Activated naive CD8-positive, alpha-beta T cell treated with anti-CD3 and anti-CD28 coated beads, Interleukin-2, amount 10 ng/mL, durations not matched to agents 7 days and 5 days (primary cell): ENCODE data around the gene ZNF609. TPM values are rescaled to one million over a fixed set of nuclear protein-coding genes. Genes with fewer than 3 reads are reported as not detected.

Source experiments
- ATAC-seq: fragments of 150-1000 bp; cut with Tn5 transposase; one replicate; pipeline ENCODE4 v1.10.0; 2021; ENCODE audit warnings: low read depth, moderate library complexity
- POLR2A ChIA-PET: fragments of 350-600 bp; sonication (Branson Sonifier 250); formaldehyde crosslinking; loops from one replicate; lab custom pipeline; 2021; ENCODE audit warnings: antibody characterized with exemption; lab: Charles Lee
- DNase-seq: peaks from one replicate; pipeline ENCODE4 v3.0.0; 2021
- H3K27ac Mint-ChIP-seq: one replicate; pipeline ENCODE4 v1.8.0; 2022; ENCODE audit warnings: mild to moderate bottlenecking, mixed read lengths
- H3K27me3 Mint-ChIP-seq: one replicate; pipeline ENCODE4 v1.8.0; 2022; ENCODE audit warnings: mild to moderate bottlenecking, moderate library complexity, mixed read lengths
- H3K36me3 Mint-ChIP-seq: one replicate; pipeline ENCODE4 v1.8.0; 2021; ENCODE audit warnings: mild to moderate bottlenecking, mixed read lengths
- H3K4me1 Mint-ChIP-seq: one replicate; pipeline ENCODE4 v1.8.0; 2021; ENCODE audit warnings: mixed read lengths
- H3K4me3 Mint-ChIP-seq: one replicate; pipeline ENCODE4 v1.8.0; 2022; ENCODE audit warnings: mild to moderate bottlenecking, moderate library complexity, mixed read lengths
- H3K9me3 Mint-ChIP-seq: one replicate; pipeline ENCODE4 v1.8.0; 2021; ENCODE audit warnings: mixed read lengths
- total RNA-seq, 2 experiments: library from RNA; stranded (reverse); gene quantifications; one replicate each; pipeline ENCODE4 v1.2.3, GENCODE V29; 2021

ZNF609 gene
- 10 to 100 TPM; 52.2 to 57.2 TPM for total RNA-seq

- Mint-ChIP-seq H3K27me3 (no peaks in the 10 kb centered on the region), H3K4me3 (peak within 1 kb of the TSS; percentile 92), H3K4me1 (peaks cover 60% of the 10 kb centered on the region)
Measured at GRCh38 chr15:64460206-64460723, at the start of gene ZNF609. TSS of gene ZNF609 (plus strand) at chr15:64460578. CDS start at chr15:64499420, 38,842 bp downstream.

GRCh38 chr15:64412216-64412615 lies 48.2 kb upstream of the ZNF609 start:
- peaks cover 35% of the 10 kb centered on the region for H3K36me3 Mint-ChIP-seq
- POLR2A ChIA-PET, result no interaction called here
- no peaks in the 10 kb centered on the region for H3K27me3 Mint-ChIP-seq
- no peak for DNase-seq
- H3K4me1 Mint-ChIP-seq, result peaks cover 4% of the 10 kb centered on the region
- no peaks in the 10 kb centered on the region for H3K9me3 Mint-ChIP-seq
- ATAC-seq, result no peak
- H3K27ac Mint-ChIP-seq, result no peak overlapping the region
- no peak overlapping the region for H3K4me3 Mint-ChIP-seq

More at GRCh38 chr15:64460206-64460723, at the start of gene ZNF609:
- POLR2A ChIA-PET, result interaction anchor here (0.7 to 3.3 kb wide), 11 partner anchors 10 to 187 kb away, joined by 3 to 19 read pairs (median 4); partner anchors contain the start of gene TRIP4
- ATAC-seq (peak; percentile 73), DNase-seq (peak; percentile 96)
- Mint-ChIP-seq H3K27ac (peak within 1 kb of the TSS; percentile 84), H3K36me3 (peaks cover 13% of the 10 kb centered on the region), H3K9me3 (no peaks in the 10 kb centered on the region)

GRCh38 chr15:64422697-64423096 lies 37.7 kb upstream of the ZNF609 start:
- peaks cover 14% of the 10 kb centered on the region for H3K4me1 Mint-ChIP-seq
- POLR2A ChIA-PET, result no interaction called here
- peaks cover 23% of the 10 kb centered on the region for H3K36me3 Mint-ChIP-seq
- H3K9me3 Mint-ChIP-seq, result no peaks in the 10 kb centered on the region
- H3K27me3 Mint-ChIP-seq, result no peaks in the 10 kb centered on the region
- ATAC-seq (no peak), DNase-seq (no peak)
- no peak overlapping the region for H3K4me3 Mint-ChIP-seq
- H3K27ac Mint-ChIP-seq, result no peak overlapping the region

- Mint-ChIP-seq H3K4me3 (no peak overlapping the region), H3K4me1 (peaks cover 15% of the 10 kb centered on the region), H3K36me3 (peaks cover 21% of the 10 kb centered on the region), H3K27me3 (no peaks in the 10 kb centered on the region), H3K27ac (no peak overlapping the region), H3K9me3 (no peaks in the 10 kb centered on the region)
- DNase-seq, result no peak
- no peak for ATAC-seq
- POLR2A ChIA-PET, result no interaction called here
Measured at GRCh38 chr15:64423970-64424369, 36.4 kb upstream of the ZNF609 start.

GRCh38 chr15:64425221-64425620 lies 35.2 kb upstream of the ZNF609 start:
- POLR2A ChIA-PET, result no interaction called here
- H3K27me3 Mint-ChIP-seq, result no peaks in the 10 kb centered on the region
- H3K36me3 Mint-ChIP-seq, result peaks cover 21% of the 10 kb centered on the region
- DNase-seq (no peak), ATAC-seq (no peak)
- H3K27ac Mint-ChIP-seq, result no peak overlapping the region
- H3K4me3 Mint-ChIP-seq, result no peak overlapping the region
- peaks cover 24% of the 10 kb centered on the region for H3K4me1 Mint-ChIP-seq
- no peaks in the 10 kb centered on the region for H3K9me3 Mint-ChIP-seq

- Mint-ChIP-seq H3K36me3 (peaks cover 25% of the 10 kb centered on the region), H3K27ac (peak overlapping the region; percentile 76), H3K4me1 (peaks cover 31% of the 10 kb centered on the region), H3K4me3 (no peak overlapping the region), H3K27me3 (no peaks in the 10 kb centered on the region), H3K9me3 (no peaks in the 10 kb centered on the region)
- DNase-seq (no peak), ATAC-seq (no peak)
- POLR2A ChIA-PET, result interaction anchor here (0.7 to 2.1 kb wide), 4 partner anchors 17 to 271 kb away, joined by 3 to 6 read pairs (median 4); partner anchors contain the start of gene ZNF609
Measured at GRCh38 chr15:64426845-64427465, 33.4 kb upstream of the ZNF609 start.

- Mint-ChIP-seq H3K9me3 (no peaks in the 10 kb centered on the region), H3K4me1 (peaks cover 29% of the 10 kb centered on the region), H3K27me3 (no peaks in the 10 kb centered on the region), H3K27ac (peak overlapping the region; percentile 84), H3K4me3 (peak overlapping the region; percentile 70), H3K36me3 (peaks cover 18% of the 10 kb centered on the region)
- DNase-seq (no peak), ATAC-seq (no peak)
- POLR2A ChIA-PET, result interaction anchor here (0.9 to 2.2 kb wide), 3 partner anchors 20 to 193 kb away, joined by 3 to 19 read pairs (median 3); partner anchors contain the start of gene ZNF609
Measured at GRCh38 chr15:64429448-64429847, 30.9 kb upstream of the ZNF609 start.

- ATAC-seq (peak; percentile 76), DNase-seq (no peak)
- peaks cover 29% of the 10 kb centered on the region for H3K4me1 Mint-ChIP-seq
- POLR2A ChIA-PET, result interaction anchor here (0.9 to 2.2 kb wide), 7 partner anchors 10 to 221 kb away, joined by 3 to 19 read pairs (median 5); partner anchors contain the start of genes TRIP4 and ZNF609
- no peaks in the 10 kb centered on the region for H3K9me3 Mint-ChIP-seq
- H3K27ac Mint-ChIP-seq, result peak overlapping the region; percentile 84
- peaks cover 15% of the 10 kb centered on the region for H3K36me3 Mint-ChIP-seq
- no peaks in the 10 kb centered on the region for H3K27me3 Mint-ChIP-seq
- peak overlapping the region; percentile 70 for H3K4me3 Mint-ChIP-seq
Measured at GRCh38 chr15:64430000-64430735, 30.2 kb upstream of the ZNF609 start.

GRCh38 chr15:64437982-64438381 lies 22.4 kb upstream of the ZNF609 start:
- ATAC-seq (no peak), DNase-seq (no peak)
- no peaks in the 10 kb centered on the region for H3K27me3 Mint-ChIP-seq
- H3K9me3 Mint-ChIP-seq, result no peaks in the 10 kb centered on the region
- POLR2A ChIA-PET, result no interaction called here
- peaks cover 21% of the 10 kb centered on the region for H3K4me1 Mint-ChIP-seq
- peaks cover 17% of the 10 kb centered on the region for H3K36me3 Mint-ChIP-seq
- H3K27ac Mint-ChIP-seq, result peak overlapping the region; percentile 1
- peak overlapping the region; percentile 9 for H3K4me3 Mint-ChIP-seq

- Mint-ChIP-seq H3K4me1 (peaks cover 28% of the 10 kb centered on the region), H3K27ac (peak overlapping the region; percentile 37), H3K36me3 (peaks cover 17% of the 10 kb centered on the region), H3K9me3 (no peaks in the 10 kb centered on the region), H3K4me3 (peak overlapping the region; percentile 9), H3K27me3 (no peaks in the 10 kb centered on the region)
- ATAC-seq (peak; percentile 32), DNase-seq (no peak)
- POLR2A ChIA-PET, result no interaction called here
Measured at GRCh38 chr15:64438653-64439447, 21.5 kb upstream of the ZNF609 start.

GRCh38 chr15:64441852-64442251 lies 18.5 kb upstream of the ZNF609 start:
- Mint-ChIP-seq H3K36me3 (peaks cover 11% of the 10 kb centered on the region), H3K4me1 (peaks cover 38% of the 10 kb centered on the region), H3K27ac (no peak overlapping the region), H3K27me3 (no peaks in the 10 kb centered on the region), H3K9me3 (no peaks in the 10 kb centered on the region), H3K4me3 (no peak overlapping the region)
- ATAC-seq (no peak), DNase-seq (no peak)
- POLR2A ChIA-PET, result no interaction called here

GRCh38 chr15:64443016-64443415 lies 17.4 kb upstream of the ZNF609 start:
- Mint-ChIP-seq H3K9me3 (no peaks in the 10 kb centered on the region), H3K4me3 (no peak overlapping the region), H3K36me3 (peaks cover 14% of the 10 kb centered on the region), H3K4me1 (peaks cover 42% of the 10 kb centered on the region), H3K27me3 (no peaks in the 10 kb centered on the region), H3K27ac (peak overlapping the region; percentile 2)
- DNase-seq (no peak), ATAC-seq (no peak)
- POLR2A ChIA-PET, result interaction anchor here (0.7 to 1.1 kb wide), 3 partner anchors 12 to 742 kb away, joined by 3 read pairs; partner anchors contain the start of genes CLPX and TRIP4
